Effector CD8-positive, alpha-beta T cell (primary cell): ENCODE results near the gene NTMT1.
"Not testable (repeated sequence)": the region's sequence is repeated elsewhere in the genome, so short reads cannot be mapped to it uniquely, and the experiment has no call there.

Experiments
- DNase-seq: peaks from one replicate; lab custom pipeline; 2025; lab: John Stamatoyannopoulos, UW

The NTMT1 gene

DNA sequence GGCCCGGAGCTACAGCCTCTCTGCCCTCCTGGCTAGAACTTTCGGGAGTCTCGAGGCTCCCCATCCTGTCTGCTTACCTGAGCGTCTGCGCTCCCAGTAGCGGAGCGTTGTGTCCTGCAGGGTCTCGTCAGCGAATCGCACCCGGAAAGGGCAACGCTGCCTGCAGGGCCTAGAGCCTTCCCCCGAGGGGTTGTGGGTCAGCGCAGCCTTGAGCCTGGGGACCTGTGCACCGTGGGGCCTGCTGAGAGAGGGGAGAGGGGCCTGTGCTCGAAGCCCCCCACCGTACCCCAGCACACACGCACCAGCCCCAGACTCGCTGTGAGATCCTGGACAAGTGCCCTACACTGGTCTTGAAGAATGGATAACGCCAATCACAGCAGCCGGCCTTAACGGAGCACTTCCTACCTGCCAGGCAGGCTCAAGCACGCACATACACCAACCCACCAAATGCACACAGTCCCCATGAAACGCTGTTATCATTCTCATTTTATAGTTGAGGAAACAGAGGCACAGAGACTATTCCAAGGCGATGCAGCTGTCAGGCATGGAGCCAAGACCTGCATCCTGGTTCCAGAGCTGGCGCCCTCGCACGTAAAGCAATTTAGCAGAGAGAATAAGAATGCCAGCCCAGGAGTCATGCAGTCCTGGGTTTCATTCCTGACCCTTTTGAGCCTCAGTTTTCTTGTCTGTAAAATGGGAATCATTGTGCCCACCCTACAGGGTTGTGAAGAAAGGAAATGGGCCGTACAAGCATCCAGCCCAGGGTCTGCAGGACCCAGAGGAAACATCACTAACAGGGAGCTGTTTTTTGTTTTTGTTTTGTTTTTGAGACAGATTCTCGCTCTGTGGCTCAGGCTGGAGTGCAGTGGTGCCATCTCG is 10.3 kb upstream of the NTMT1 start:
- DNase-seq, result no peak

DNA sequence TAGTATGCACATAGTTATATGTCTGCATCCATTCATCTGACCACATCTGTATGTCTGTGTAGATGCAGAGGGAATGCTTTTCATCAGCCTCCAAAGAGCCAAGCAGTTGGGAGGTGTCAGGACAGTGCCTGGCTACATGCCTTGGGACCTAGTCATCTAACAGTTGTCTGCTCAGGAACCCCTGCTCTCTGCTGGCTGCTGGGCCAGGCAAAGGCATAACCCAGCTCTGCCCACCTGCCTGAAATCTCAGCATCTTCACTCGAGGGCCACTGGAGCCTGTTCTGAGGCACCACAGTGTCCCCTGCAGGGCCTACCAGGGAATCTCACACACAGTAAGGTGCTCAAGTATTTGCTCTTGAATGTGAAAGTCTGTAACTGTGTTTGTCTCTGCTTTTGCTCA is 8.8 kb upstream of the NTMT1 start:
- DNase-seq, result no peak

DNA sequence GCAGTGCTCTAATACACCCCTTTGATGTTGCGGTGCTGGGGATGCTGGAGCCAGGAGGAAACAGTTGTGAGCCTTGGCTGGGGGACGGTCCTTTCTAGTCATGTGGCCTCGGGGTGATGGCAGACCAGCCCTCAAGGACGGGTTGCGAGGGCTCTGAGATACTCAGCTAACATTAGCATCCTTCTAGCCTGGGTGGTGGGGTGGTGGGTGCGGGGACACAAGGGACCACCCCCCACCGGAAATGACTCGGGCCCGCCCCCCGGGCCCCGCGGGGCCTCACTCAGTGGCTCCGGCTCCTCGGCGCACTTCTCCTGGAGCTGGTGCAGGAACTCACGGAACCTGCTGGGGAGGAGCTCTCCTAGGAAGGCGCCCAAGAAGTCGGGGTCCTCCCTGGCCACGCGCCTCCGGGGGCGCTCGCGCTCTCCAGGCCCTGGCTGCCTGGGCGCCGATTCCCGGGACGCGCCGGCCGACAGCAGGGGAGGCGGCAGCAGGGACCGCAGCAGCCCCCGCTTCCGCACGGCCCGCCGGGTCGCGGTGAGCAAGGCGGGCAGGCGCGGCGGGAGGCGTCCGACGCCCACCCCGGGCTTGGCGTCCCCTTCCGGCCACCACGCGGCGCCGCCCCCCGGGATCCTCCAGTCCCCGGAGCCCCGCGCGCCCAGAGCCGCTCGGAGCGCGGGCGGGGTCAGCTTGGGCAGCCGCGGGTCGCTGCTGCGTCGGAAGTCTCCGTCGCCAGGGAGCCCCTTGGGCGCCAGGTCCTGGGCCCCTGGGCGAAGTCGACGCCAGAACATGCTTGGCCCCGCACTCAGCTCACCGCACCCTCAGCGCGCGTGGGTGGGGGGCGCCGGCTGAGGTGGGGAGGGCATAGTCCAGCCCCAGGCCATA is 5.9 kb upstream of the NTMT1 start:
- DNase-seq, result no peak

DNA sequence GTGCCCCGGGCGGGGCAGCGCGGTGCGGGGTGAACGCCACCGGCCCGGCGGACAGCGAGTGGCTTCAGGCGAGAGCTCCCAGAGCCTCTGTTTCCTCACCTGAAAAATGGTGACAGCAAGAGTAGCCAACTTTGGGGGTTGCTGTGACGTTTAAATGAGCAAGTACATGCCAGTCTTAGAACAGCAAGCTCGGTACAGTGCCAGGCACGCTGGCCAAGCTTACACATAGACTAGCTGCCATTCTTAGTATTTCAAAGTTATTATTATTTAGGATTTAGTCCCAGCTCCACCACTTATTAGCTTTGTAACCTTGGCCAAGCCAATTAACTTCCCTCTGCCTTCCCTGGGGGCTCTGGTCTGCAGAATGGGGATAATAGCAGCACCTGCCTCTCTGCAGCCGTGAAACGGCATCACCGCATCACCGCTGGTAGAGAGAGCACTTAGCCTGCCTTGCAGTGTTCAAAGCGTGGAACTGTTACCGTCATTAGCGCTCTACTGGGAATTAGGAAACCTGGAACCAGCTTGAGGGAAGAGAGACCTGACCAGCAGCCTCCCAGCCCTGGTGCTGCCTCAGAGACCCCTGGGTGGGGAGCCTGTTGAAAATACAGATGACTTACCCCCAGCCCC is 5.2 kb upstream of the NTMT1 start, which contains the start of gene C9orf50:
C9orf50 (minus strand) TSS at position 433 of the 627 bp plus-strand sequence. CDS start 527 bp downstream, outside the sequence.
- no peak for DNase-seq

DNA sequence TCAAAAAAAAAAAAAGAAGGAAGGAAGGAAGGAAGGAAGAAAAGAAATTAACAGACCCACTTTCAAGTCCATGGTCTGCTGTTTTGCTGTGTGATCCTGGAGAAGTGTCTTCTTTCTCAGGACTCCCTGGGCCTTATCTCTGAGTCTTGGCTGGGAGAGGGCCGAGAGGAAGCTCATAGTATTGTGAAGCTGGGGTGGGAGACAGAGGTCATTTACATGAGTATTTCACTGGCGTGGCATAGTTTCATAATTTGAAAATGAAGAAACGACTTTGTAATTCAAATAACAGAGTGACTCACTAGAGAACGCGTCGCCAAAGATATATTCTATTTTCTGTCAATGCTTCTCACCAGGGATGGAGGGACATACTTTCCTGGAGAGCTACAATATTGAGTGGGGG is 2.6 kb upstream of the NTMT1 start:
- no peak for DNase-seq

DNA sequence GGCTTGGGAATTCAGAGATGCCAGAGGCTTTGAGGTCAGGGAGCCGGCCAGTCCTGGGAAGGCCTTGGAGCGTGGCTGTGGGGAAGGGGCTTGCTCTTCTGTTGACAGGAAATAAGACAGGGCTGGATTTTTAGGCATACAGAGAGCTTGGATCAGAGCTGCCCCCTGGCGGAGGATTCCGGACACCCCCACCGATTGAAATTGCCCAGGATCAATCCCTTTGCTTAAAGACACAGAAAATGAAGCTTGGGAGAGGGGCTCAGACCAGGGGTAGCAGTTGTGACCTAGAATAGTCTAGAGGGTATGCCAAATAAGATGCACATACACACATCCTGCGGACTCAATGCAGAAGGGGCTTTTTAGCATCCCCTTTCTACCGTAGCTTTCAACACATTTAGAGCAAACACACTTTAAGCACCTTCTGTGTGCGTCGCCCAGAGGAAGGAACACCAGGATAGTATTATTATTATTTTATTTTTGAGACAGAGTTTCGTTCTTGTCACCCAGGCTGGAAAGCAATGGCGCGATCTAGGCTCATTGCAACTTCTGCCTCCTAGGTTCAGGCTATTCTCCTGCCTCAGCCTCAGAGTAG is 1.7 kb upstream of the NTMT1 start:
- DNase-seq, result peak; percentile 53

DNA sequence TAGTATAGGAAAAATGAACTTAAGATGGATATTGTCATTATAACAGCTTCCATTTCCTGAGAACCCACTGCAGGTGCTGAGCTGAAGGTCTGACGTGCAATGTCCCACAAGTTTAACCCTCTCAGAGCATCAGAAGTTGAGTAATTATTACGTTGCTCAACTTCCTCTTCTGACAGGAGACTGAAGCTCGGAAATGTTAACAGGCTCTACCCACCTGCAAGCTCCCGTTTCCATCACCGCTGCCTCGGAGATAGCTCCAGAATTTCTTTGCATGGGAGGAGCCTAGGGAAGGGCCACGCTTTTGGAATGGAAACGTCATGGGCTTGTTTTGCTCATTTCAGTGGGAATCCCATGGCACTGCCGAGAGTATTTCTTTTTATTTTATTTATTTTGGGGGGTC is 1.0 kb upstream of the NTMT1 start:
- no peak for DNase-seq

DNA sequence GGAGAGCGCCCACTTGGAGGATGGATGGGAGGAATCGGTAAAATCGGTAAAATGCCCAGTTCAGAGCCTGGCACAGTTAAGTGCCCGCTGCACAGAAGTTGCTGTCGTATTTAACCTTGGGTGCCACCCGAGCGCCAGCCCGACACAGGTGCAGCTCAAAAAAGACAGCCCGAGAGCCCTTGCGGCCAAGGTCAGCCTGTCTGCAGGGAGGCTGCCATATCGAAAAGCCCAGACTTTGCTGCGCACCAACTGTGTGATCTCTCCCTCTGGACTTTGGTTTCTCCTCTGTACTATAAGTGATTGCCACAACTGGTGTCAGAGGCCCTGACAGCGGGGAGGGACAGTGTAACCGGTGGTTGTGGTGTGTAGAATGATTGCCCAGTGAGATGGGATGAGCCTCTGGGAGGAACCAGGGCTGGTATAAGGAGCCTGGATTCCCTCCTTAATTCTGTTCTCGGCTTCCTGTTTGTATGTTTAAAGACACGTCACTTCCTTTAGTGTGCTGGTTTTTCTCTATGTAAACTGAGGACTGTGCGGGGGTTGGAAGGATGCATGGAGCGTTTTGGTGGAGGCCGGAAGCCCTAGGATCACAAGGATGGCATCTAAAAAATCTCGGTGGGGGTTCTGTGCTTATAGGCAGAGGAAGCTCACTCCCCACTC is 792 bp downstream of the NTMT1 start:
- DNase-seq, result peak; percentile 21

DNA sequence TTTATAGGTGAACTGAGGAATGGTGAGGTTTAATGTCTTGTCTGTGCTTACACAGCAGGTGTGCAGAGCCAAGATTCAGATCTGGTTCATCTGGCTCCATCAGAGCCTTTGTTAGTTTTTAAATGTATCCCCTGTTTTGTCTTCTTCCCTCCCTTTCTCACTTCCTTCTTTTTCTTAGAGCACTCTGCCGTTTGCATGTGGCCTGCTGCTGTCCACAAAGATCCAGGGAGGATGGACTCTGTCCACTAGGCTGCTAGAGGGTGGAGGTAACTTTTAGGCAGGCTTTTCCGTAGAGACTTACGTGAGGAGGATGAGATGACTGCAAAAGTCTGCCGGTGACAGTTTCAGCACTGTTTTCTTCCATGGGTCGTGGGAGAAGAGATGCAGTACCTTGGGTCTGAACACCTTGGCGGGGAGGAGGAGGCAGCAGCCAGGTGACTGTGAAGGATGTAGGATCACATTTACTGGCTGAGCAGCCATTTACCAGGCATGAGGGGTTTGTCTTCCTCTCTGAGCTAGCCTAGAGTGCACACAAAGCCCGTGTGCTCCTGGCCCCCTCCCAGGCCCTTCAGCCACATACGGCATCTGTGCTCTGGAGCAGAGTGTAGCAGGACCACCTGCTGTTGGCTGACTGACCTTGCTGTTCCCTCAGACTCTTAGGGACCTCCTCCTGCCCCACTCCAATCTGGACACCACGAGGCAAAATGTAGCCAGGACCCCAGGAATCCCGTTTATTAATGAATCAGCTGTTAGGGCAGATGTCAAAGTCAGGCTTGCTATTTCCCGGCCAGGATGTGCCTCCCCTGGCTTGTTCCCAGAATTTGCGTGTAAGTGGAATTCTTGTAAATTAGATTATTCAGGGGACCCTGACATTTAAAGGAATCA is 1.8 kb downstream of the NTMT1 start:
- DNase-seq, result no peak

DNA sequence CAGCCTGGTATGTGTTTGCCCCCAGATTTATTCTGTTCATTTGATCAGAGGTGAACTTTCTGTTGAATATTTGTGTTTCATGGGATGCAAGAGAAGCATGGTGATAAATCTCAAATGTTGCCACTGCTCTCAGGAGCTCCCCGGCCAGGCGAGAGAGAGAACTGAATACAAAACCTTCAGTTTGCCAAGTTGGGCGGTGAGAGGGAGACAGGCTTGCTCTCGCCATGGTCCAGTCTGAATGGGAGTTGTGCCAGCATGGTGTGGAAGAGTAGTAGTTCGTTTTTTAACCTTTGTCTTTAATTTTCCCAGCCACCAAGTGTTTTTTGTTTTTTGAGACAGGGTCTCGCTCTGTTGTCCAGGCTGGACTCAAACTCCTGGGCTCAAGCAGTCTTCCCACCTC is 2.7 kb downstream of the NTMT1 start:
- DNase-seq, result no peak

DNA sequence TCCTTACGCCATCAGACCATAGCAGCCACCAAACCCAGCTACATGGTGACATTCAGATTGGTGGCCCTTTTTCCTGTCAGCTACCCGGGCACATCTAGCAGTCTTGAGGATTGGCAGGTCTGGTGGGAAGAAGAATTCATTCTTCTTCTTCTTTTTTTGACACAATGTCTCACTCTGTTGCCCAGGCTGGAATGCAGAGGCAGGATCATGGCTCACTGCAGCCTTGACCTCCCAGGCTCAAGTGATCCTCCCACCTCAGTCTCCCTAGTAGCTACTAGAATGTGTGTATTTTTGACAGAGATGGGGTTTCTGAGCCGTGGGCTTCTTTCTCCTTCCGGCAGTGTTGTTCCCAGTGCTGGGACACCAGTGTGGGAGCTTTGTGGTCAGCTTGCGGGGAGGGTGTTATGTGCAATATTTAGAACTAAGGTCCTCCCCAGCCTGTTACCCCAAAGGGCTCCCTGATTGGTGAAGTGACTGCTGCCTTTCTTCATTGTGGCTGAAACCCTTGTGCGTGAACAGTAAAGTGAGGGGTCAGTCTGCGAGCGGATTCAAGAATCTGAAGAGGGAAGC is 3.4 kb downstream of the NTMT1 start:
- DNase-seq, result no peak

DNA sequence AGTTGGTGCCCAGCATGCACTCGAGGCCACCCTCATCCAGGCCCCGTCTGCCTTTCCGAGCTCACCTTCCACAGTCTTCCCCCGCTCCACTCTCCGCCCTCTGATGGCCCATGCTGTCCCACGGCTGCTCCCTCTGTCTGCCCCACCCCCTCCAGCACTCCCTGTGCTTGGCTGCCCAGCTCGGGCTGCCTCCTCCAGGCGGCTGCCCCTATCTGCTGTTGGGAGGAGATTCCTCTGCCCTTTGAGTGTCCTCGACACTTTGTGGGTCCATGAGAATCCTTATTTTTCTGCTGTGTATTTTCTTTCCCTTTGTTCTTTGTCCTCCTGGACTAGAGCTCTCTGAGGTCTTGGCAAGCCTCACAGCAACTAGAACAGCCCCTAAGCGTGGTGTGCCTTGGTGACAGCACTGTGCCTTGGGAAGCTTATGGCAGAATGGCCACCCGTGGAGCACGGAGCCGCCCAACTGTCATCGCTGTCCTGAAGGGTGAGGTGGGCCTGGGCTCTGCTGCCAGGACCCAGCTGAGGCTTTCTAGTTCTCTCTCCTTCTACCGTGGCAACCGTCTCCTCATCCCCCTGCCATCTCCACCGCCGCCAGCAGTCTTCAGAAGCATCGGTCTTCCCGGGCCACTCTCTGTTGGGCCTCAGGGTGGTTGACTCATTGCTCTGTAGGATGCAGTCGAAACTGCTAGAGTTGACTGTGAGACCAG is 5.2 kb downstream of the NTMT1 start:
- no peak for DNase-seq

DNA sequence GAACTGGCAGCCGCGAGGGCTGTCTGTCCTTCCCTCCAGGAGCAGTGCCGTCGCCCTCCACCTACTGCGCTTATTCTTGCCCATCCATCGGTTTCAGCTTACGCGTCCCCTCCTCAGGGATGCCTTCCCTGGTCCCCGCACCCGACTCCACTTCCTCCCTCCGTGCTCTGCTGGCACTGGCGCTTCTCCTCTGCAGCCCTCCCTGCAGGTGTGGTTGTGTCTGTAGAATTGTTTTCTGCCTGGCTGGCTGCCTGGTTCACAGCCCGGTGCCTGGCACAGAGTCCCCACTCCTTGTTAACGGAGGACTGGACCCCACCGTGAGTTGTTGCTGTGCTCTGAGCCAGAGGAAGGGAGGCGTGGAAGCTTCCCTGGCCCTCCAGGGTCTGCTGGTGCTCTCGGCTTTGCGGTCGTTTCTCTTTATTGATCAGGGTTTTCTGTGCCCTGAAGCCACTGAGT is 5.7 kb downstream of the NTMT1 start:
- DNase-seq, result no peak

DNA sequence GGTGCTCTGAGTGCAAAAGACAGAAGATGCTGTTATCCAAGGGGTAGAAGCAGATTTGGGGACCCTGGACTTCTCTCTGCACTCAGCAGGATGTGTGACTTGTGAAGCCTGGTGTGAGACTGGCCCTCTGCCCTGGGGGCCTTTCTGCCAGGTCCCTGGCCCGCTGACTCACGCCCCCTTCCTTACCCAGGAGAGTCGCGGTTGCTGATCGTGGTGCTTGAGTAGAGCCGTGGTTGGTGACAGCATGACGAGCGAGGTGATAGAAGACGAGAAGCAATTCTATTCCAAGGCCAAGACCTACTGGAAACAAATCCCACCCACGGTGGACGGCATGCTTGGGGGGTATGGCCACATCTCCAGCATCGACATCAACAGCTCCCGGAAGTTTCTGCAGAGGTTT is 6.5 kb downstream of the NTMT1 start:
- DNase-seq, result no peak

DNA sequence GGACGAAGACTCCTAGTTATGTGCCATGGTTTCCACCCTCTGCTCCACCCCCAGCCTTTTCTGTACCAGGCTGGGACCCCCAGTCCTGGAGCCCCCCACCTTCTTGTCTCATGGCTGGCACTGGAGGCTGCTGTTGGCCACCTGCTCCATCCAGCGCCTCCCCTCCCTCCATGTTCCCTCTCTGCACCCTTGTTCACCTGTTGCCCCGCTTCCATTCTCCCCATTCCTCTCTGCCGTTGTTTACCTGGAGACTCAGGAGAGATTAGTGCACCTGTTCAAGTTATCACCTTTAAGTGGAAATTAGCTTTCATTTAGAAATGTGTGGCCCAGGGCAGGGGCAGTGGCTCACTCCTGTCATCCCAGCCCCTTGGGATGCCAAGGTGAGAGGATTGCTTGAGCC is 7.2 kb downstream of the NTMT1 start:
- no peak for DNase-seq

DNA sequence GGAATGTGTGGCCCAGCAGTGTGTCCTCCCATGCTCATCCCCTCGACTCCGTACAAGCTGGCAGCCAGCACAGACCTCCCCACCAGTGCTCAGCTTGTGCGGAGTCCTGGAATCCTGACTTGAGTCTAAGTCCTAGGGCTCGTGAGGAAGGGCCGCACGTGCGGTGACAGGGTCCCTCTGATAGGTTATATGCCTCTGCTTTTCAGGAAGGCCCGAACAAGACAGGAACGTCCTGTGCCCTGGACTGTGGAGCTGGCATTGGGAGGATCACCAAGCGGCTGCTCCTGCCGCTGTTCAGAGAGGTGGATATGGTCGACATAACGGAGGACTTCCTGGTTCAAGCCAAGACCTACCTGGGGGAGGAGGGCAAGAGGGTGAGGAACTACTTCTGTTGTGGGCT is 7.9 kb downstream of the NTMT1 start:
- DNase-seq, result no peak

DNA sequence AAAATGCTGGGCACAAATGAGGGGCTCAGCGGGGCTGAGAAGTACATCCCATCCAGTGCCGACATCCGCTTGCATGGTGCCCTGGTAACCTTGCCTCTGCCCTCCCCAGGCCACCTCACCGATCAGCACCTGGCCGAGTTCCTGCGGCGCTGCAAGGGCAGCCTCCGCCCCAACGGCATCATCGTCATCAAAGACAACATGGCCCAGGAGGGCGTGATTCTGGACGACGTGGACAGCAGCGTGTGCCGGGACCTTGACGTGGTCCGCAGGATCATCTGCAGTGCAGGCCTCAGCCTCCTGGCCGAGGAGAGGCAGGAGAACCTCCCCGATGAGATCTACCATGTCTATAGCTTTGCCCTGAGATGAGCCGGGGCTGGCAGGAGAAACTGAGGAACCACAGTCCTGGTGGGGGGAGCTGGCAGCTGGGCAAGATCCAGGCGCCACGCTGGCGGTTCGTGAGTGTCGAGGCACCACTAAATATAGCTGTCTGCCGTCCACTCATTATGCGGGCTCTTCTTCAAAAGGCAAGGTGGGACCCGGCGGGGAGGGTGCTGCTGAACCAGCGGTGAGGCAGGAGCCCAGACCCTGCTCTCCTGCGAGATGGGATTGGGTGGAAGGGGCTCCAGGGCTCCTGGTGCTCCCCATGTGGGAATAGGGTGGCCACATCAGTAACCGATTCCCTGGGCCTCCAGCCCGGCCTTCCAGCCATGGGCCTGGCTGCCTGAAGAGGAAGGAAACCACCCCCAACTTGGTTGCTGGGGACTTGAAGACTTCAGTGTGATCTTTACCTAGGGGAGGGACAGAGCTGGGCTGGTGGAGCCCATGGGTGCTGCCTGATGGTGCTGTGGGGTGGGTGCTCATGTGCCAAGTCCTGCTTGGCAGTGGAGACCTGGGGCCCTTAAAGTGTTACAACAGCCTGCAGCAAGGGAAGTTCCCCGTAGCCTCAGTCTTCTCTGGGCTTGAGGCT is 9.4 kb downstream of the NTMT1 start:
- DNase-seq, result no peak

DNA sequence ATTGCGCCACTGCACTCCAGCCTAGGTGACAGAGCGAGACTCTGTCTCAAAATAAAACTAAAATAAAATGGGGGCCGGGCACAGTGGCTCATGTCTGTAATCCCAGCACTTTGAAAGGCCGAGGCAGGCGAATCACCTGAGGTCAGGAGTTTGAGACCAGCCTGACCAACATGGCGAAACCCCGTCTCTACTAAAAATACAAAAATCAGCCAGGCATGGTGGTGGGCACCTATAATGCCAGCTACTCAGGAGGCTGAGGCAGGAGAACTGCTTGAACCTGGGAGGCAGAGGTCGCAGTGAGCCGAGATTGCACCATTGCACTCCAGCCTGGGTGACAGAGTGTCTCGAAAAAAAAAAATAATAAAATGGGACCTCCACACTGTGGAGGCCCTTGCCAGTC is 10.4 kb downstream of the NTMT1 start:
- DNase-seq, result not testable (repeated sequence)
